Gastroesophageal sphincter (tissue), 3 donors: Measurements from ENCODE around the gene ZSCAN5C.

ENCODE experiments used
- CTCF ChIP-seq, 4 experiments: fragments of 200-600 bp in 2 of 4; fragments of 450-650 bp in 2 of 4; sonication (generic) in 1 of 4; IDR thresholded peaks; one replicate each; pipeline ENCODE4 v1.5.1; 2017 to 2019; ENCODE audit warnings: antibody characterized with exemption in 4 of 4, mild to moderate bottlenecking in 2 of 4, moderate library complexity in 2 of 4
- POLR2A ChIP-seq, 2 donors: fragments of 450-650 bp; IDR thresholded peaks; one replicate each; pipeline ENCODE4 v1.6.1; 2017; ENCODE audit warnings: antibody characterized with exemption in 2 of 2, mild to moderate bottlenecking in 2 of 2, moderate library complexity in 1 of 2
- POLR2AphosphoS5 ChIP-seq: sonication (generic); formaldehyde crosslinking; IDR thresholded peaks from one replicate; pipeline ENCODE4 v1.6.1; 2017; ENCODE audit warnings: antibody characterized with exemption

GRCh38 chr19:56167064-56167578 is 35.0 kb upstream of the ZSCAN5C start:
- no peak for TF ChIP-seq POLR2A (IDR thresholded peaks at IDR 0.05)
- no peak for TF ChIP-seq POLR2AphosphoS5
- TF ChIP-seq CTCF (IDR thresholded peaks at IDR 0.05) = no peak
